SJCRH30 (cell line): ENCODE data around the gene USP17L28. TPM values are rescaled to one million over a fixed set of nuclear protein-coding genes. Genes with fewer than 3 reads are reported as not detected.

Experiments
- total RNA-seq: library from RNA; depleted of rRNA; stranded (reverse); fragments of >200 nt; shearing (Covaris generic); gene quantifications from 2 replicates; pipeline ENCODE4 v1.2.3, GENCODE V29; 2014; rRNA removed

The USP17L28 gene
- total RNA-seq, 1 experiment from 2014 or later, result not detected

Other genes starting within 250 kb of the USP17L28 start
- not detected in 2 replicates for gene FAM90A26, start 178.5 kb upstream of the USP17L28 start, total RNA-seq
- gene USP17L10, start 138.2 kb upstream of the USP17L28 start, total RNA-seq, result not detected in 2 replicates
- gene USP17L11, start 133.5 kb upstream of the USP17L28 start, total RNA-seq, result not detected in 2 replicates
- not detected in 2 replicates for gene USP17L12, start 128.7 kb upstream of the USP17L28 start, total RNA-seq
- gene USP17L13, start 124.0 kb upstream of the USP17L28 start, total RNA-seq, result not detected in 2 replicates
- gene USP17L15, start 114.5 kb upstream of the USP17L28 start, total RNA-seq, result not detected in 2 replicates
- not detected in 2 replicates for gene USP17L17, start 105.0 kb upstream of the USP17L28 start, total RNA-seq
- gene USP17L18, start 100.3 kb upstream of the USP17L28 start, total RNA-seq, result not detected in 2 replicates
- not detected in 2 replicates for gene USP17L19, start 95.5 kb upstream of the USP17L28 start, total RNA-seq
- gene USP17L20, start 90.8 kb upstream of the USP17L28 start, total RNA-seq, result not detected in 2 replicates
- gene USP17L21, start 86.0 kb upstream of the USP17L28 start, total RNA-seq, result not detected in 2 replicates
- not detected in 2 replicates for gene USP17L22, start 81.3 kb upstream of the USP17L28 start, total RNA-seq
- not detected in 2 replicates for gene USP17L24, start 23.7 kb upstream of the USP17L28 start, total RNA-seq
- gene USP17L25, start 19.0 kb upstream of the USP17L28 start, total RNA-seq, result not detected in 2 replicates
- not detected in 2 replicates for gene USP17L26, start 14.2 kb upstream of the USP17L28 start, total RNA-seq
- not detected in 2 replicates for gene USP17L5, start 9.5 kb upstream of the USP17L28 start, total RNA-seq
- not detected in 2 replicates for gene USP17L27, start 4.7 kb upstream of the USP17L28 start, total RNA-seq
- gene USP17L29, start 4.7 kb downstream of the USP17L28 start, total RNA-seq, result not detected in 2 replicates
- gene USP17L30, start 14.2 kb downstream of the USP17L28 start, total RNA-seq, result not detected in 2 replicates
- not detected in 2 replicates for gene DEFB131A, start 95.5 kb downstream of the USP17L28 start, total RNA-seq